HepG2 (cell line): Measurements from ENCODE around the gene CMA1.

Experiments
- CEBPB ChIP-seq: IDR thresholded peaks from 2 replicates; pipeline ENCODE4 v1.6.1; 2011; ENCODE audit warnings: low read depth, low read length, improper control_type of control experiment, borderline replicate concordance
- CHCHD3 ChIP-seq: sonication (generic); formaldehyde crosslinking; IDR thresholded peaks from 2 replicates; pipeline ENCODE4 v1.8.0; 2022; ENCODE audit warnings: mild to moderate bottlenecking, missing genetic modification reagents, moderate library complexity
- CTCF ChIP-seq: sonication (generic); formaldehyde crosslinking; IDR thresholded peaks from 2 replicates; pipeline ENCODE4 v1.5.0; 2020; ENCODE audit warnings: mild to moderate bottlenecking, missing genetic modification reagents, moderate library complexity
- EZH2 ChIP-seq: conservative IDR thresholded peaks from 2 replicates; pipeline ENCODE4 v1.6.1; 2012; ENCODE audit warnings: mild to moderate bottlenecking, low read depth, low read length, moderate library complexity
- HOXA7 ChIP-seq: sonication (generic); formaldehyde crosslinking; IDR thresholded peaks from 2 replicates; pipeline ENCODE4 v1.8.1; 2022; ENCODE audit warnings: mild to moderate bottlenecking, missing genetic modification reagents, moderate library complexity
- KDM5A ChIP-seq: fragments of 200-600 bp; sonication (generic); IDR thresholded peaks from 2 replicates; pipeline ENCODE4 v1.7.0; 2018; ENCODE audit warnings: antibody characterized with exemption, mild to moderate bottlenecking, low read length, borderline replicate concordance
- POLR2AphosphoS5 ChIP-seq: IDR thresholded peaks from 2 replicates; pipeline ENCODE4 v1.6.1; 2012; ENCODE audit warnings: low read depth, low read length
- STAT6 ChIP-seq: sonication (generic); formaldehyde crosslinking; IDR thresholded peaks from 2 replicates; pipeline ENCODE4 v1.4.0; 2020; ENCODE audit warnings: missing genetic modification reagents, mild to moderate bottlenecking, borderline replicate concordance
- TMF1 ChIP-seq: sonication (generic); formaldehyde crosslinking; IDR thresholded peaks from 2 replicates; pipeline ENCODE4 v1.8.1; 2022; ENCODE audit warnings: low read depth, missing genetic modification reagents
- ZBTB21 ChIP-seq: sonication (generic); formaldehyde crosslinking; IDR thresholded peaks from 2 replicates; pipeline ENCODE4 v1.4.0; 2020; ENCODE audit warnings: missing genetic modification reagents
- ZFP1 ChIP-seq: IDR thresholded peaks from 2 replicates; pipeline ENCODE4 v1.6.1; 2016
- ZNF331 ChIP-seq: sonication (generic); formaldehyde crosslinking; IDR thresholded peaks from 2 replicates; pipeline ENCODE4 v1.4.0; 2020; ENCODE audit warnings: missing genetic modification reagents
- ZNF407 ChIP-seq: sonication (generic); formaldehyde crosslinking; IDR thresholded peaks from one replicate; pipeline ENCODE4 v1.5.1; 2020; ENCODE audit warnings: mild to moderate bottlenecking, missing genetic modification reagents; ENCODE audit errors: not compliant biosample characterization

- no peak for TF ChIP-seq CHCHD3 (CRISPR knock-in tag)
- TF ChIP-seq ZNF331 (CRISPR knock-in tag) = no peak
- no peak for TF ChIP-seq HOXA7 (CRISPR knock-in tag)
- no peak for TF ChIP-seq TMF1 (CRISPR knock-in tag)
- TF ChIP-seq STAT6 (CRISPR knock-in tag) = no peak
- no peak for TF ChIP-seq ZBTB21
- TF ChIP-seq KDM5A = no peak
- no peak for TF ChIP-seq CTCF
- no peak for TF ChIP-seq CEBPB
- no peak for TF ChIP-seq ZNF407 (CRISPR knock-in tag)
- no peak for TF ChIP-seq POLR2AphosphoS5
- TF ChIP-seq ZFP1 (CRISPR knock-in tag) = no peak
- TF ChIP-seq EZH2 = no peak
Measured at GRCh38 chr14:24508155-24508840, at the start of gene CMA1.
